Liver (tissue), 3 donors: ENCODE data around the gene INTS2.
"Not testable (repeated sequence)": the region's sequence is repeated elsewhere in the genome, so short reads cannot be mapped to it uniquely, and the experiment has no call there.

Source experiments
- CTCF ChIP-seq: fragments of 150-350 bp; IDR thresholded peaks from 2 replicates; pipeline ENCODE4 v1.5.1; 2017; ENCODE audit warnings: improper control_type of control experiment, low read depth, low read length; ENCODE audit not compliant: missing input control
- EGR1 ChIP-seq, 2 donors: IDR thresholded peaks; 2 replicates each; pipeline ENCODE4 v1.6.1; 2016 to 2018; ENCODE audit warnings: antibody characterized with exemption in 2 of 2, low read depth in 2 of 2
- ZBTB33 ChIP-seq: IDR thresholded peaks from 2 replicates; pipeline ENCODE4 v1.6.1; 2016; ENCODE audit warnings: antibody characterized with exemption
- donor health status: healthy.
- donor health status: healthy.

- not testable (repeated sequence) for TF ChIP-seq CTCF; ZBTB33; EGR1 (IDR thresholded peaks at IDR 0.05; ENCODE audit: low read depth in 2 of 2)
Measured at GRCh38 chr17:61885865-61886264, 41.9 kb downstream of the INTS2 start.
